Neuronal stem cell (in vitro differentiated cells): ENCODE data around the gene ZFR.

ENCODE experiments used
- DNase-seq: peaks from one replicate; pipeline ENCODE4 v3.0.0-alpha.2; 2013; ENCODE audit warnings: low spot score
- H2AFZ ChIP-seq: one replicate; pipeline ENCODE4 v1.6.1; 2013; ENCODE audit warnings: mild to moderate bottlenecking, low read length, inconsistent platforms
- H2AK5ac ChIP-seq: 2 replicates; pipeline ENCODE4 v1.6.1; 2013; ENCODE audit warnings: low read depth, mild to moderate bottlenecking, inconsistent platforms, low read length, moderate library complexity, mixed read lengths
- H2BK120ac ChIP-seq: 2 replicates; pipeline ENCODE4 v1.6.1; 2013; ENCODE audit warnings: low read depth, mild to moderate bottlenecking, inconsistent platforms, low read length, moderate library complexity, mixed read lengths
- H2BK12ac ChIP-seq: one replicate; pipeline ENCODE4 v1.6.1; 2013; ENCODE audit warnings: low read length, inconsistent platforms
- H2BK15ac ChIP-seq: 2 replicates; pipeline ENCODE4 v1.6.1; 2013; ENCODE audit warnings: mild to moderate bottlenecking, low read length, inconsistent platforms, mixed read lengths
- H2BK5ac ChIP-seq: one replicate; pipeline ENCODE4 v1.6.1; 2013; ENCODE audit warnings: inconsistent platforms, mild to moderate bottlenecking, low read length, moderate library complexity
- H3K14ac ChIP-seq: one replicate; pipeline ENCODE4 v1.6.1; 2013; ENCODE audit warnings: low read length, inconsistent platforms
- H3K18ac ChIP-seq: 2 replicates; pipeline ENCODE4 v1.6.1; 2013; ENCODE audit warnings: low read length, inconsistent platforms
- H3K23ac ChIP-seq: 2 replicates; pipeline ENCODE4 v1.6.1; 2013; ENCODE audit warnings: low read depth, mild to moderate bottlenecking, mixed read lengths, low read length, inconsistent platforms; ENCODE audit not compliant: poor library complexity
- H3K27ac ChIP-seq: replicated peaks from 3 replicates; pipeline ENCODE4 v1.5.1; 2013; ENCODE audit warnings: low read length, inconsistent platforms
- H3K27me3 ChIP-seq, 3 experiments: 2 replicates each; pipeline ENCODE4 v1.6.1; 2013; ENCODE audit warnings: low read length in 3 of 3, mild to moderate bottlenecking in 2 of 3, inconsistent platforms in 1 of 3, low read depth in 1 of 3, mixed read lengths in 1 of 3, moderate library complexity in 1 of 3; ENCODE audit not compliant: control insufficient read depth in 3 of 3, insufficient read depth in 3 of 3
- H3K36me3 ChIP-seq, 2 donors: replicated peaks in 1 of 2; 2 replicates each; pipeline ENCODE4 v1.6.1; 2013; ENCODE audit warnings: low read length in 2 of 2; ENCODE audit not compliant: control insufficient read depth in 2 of 2, insufficient read depth in 2 of 2
- H3K4ac ChIP-seq: 2 replicates; pipeline ENCODE4 v1.6.1; 2013; ENCODE audit warnings: inconsistent platforms, mild to moderate bottlenecking, low read length, moderate library complexity
- H3K4me1 ChIP-seq, 2 donors: 1 replicate in 1 of 2; 2 replicates in 1 of 2; pipeline ENCODE4 v1.6.1; 2013; ENCODE audit warnings: low read length in 2 of 2, low read depth in 1 of 2; ENCODE audit not compliant: control insufficient read depth in 2 of 2, insufficient read depth in 1 of 2
- H3K4me2 ChIP-seq: one replicate; pipeline ENCODE4 v1.6.1; 2013; ENCODE audit warnings: mild to moderate bottlenecking, low read length, inconsistent platforms; ENCODE audit not compliant: insufficient read depth, poor library complexity, severe bottlenecking
- H3K4me3 ChIP-seq, 2 donors: 2 replicates each; pipeline ENCODE4 v1.5.1; 2013; ENCODE audit warnings: low read length in 2 of 2, mild to moderate bottlenecking in 2 of 2, inconsistent platforms in 1 of 2, moderate library complexity in 1 of 2
- H3K79me1 ChIP-seq: one replicate; pipeline ENCODE4 v1.6.1; 2013; ENCODE audit warnings: low read depth, mild to moderate bottlenecking, inconsistent platforms, low read length, moderate library complexity
- H3K9ac ChIP-seq: one replicate; pipeline ENCODE4 v1.6.1; 2013; ENCODE audit warnings: mild to moderate bottlenecking, low read depth, low read length, inconsistent platforms; ENCODE audit not compliant: poor library complexity
- H3K9me3 ChIP-seq, 2 donors: replicated peaks in 1 of 2; 2 replicates each; pipeline versions ENCODE3 to v1.6.1; 2013; ENCODE audit warnings: low read length in 2 of 2, mild to moderate bottlenecking in 2 of 2, inconsistent platforms in 1 of 2, low read depth in 1 of 2, mixed read lengths in 1 of 2, moderate library complexity in 1 of 2; ENCODE audit not compliant: control insufficient read depth in 2 of 2, insufficient read depth in 1 of 2
- H4K8ac ChIP-seq: one replicate; pipeline ENCODE4 v1.6.1; 2013; ENCODE audit warnings: low read depth, mild to moderate bottlenecking, inconsistent platforms, low read length, moderate library complexity
- H4K91ac ChIP-seq: one replicate; pipeline ENCODE4 v1.6.1; 2013; ENCODE audit warnings: low read length, low read depth, mild to moderate bottlenecking, inconsistent platforms; ENCODE audit not compliant: poor library complexity
- WGBS, 2 donors: extraction: QIAGEN DNeasy Blood & Tissue Kit; methylation state at CpG; one replicate each; pipeline ENCODE4 v1.1.7; 2013; ENCODE audit warnings: missing lambda C conversion rate in 2 of 2, mixed read lengths in 1 of 2; ENCODE audit not compliant: insufficient read length in 2 of 2, insufficient replicate concordance in 1 of 2; ENCODE audit errors: extremely low coverage in 2 of 2; 5-methylcytosine and 5-hydroxymethylcytosine counted together

The ZFR gene

GRCh38 chr5:32365623-32366022 lies 78.9 kb downstream of the ZFR start:
- H3K9ac ChIP-seq: no peak overlapping the region
- H3K27ac ChIP-seq: no peak overlapping the region
- no peak overlapping the region for H3K14ac ChIP-seq
- H3K79me1 ChIP-seq: peaks cover 2% of the 10 kb centered on the region
- H3K4ac ChIP-seq: no peak overlapping the region
- peaks cover 8 to 96% of the 10 kb centered on the region in 2 donors for H3K36me3 ChIP-seq
- no peak overlapping the region for H3K18ac ChIP-seq
- H2BK5ac ChIP-seq: no peak overlapping the region
- H3K4me3 ChIP-seq: no peak overlapping the region
- no peak overlapping the region for H2AK5ac ChIP-seq
- WGBS, 2 donors: no CpG with 5 or more reads among the region's 5 CpGs
- no peak overlapping the region for H2BK15ac ChIP-seq
- no peak for DNase-seq
- H3K27me3 ChIP-seq: no peaks in the 10 kb centered on the region
- H2BK12ac ChIP-seq: no peak overlapping the region
- no peak overlapping the region for H3K4me2 ChIP-seq
- H3K4me1 ChIP-seq: no peaks in the 10 kb centered on the region
- H3K9me3 ChIP-seq: no peaks in the 10 kb centered on the region
- no peak overlapping the region for H2BK120ac ChIP-seq
- H2AFZ ChIP-seq: no peak overlapping the region
- no peak overlapping the region for H4K91ac ChIP-seq
- H3K23ac ChIP-seq: no peak overlapping the region
- H4K8ac ChIP-seq: no peak overlapping the region

- no peak overlapping the region for H3K4ac ChIP-seq
- no peak for DNase-seq
- H4K91ac ChIP-seq: no peak overlapping the region
- no peak overlapping the region for H3K4me2 ChIP-seq
- no peak overlapping the region for H3K23ac ChIP-seq
- H3K27ac ChIP-seq: no peak overlapping the region
- H3K27me3 ChIP-seq: no peaks in the 10 kb centered on the region
- no peaks in the 10 kb centered on the region for H3K79me1 ChIP-seq
- H3K14ac ChIP-seq: no peak overlapping the region
- no peak overlapping the region for H2BK120ac ChIP-seq
- peaks cover 14 to 94% of the 10 kb centered on the region in 2 donors for H3K36me3 ChIP-seq
- H2BK12ac ChIP-seq: no peak overlapping the region
- no peak overlapping the region for H2BK15ac ChIP-seq
- no peak overlapping the region for H2BK5ac ChIP-seq
- no peak overlapping the region for H4K8ac ChIP-seq
- no peak overlapping the region for H2AK5ac ChIP-seq
- H3K4me1 ChIP-seq: no peaks in the 10 kb centered on the region
- peaks cover 0 to 2% of the 10 kb centered on the region in 2 donors for H3K9me3 ChIP-seq
- H2AFZ ChIP-seq: no peak overlapping the region
- H3K9ac ChIP-seq: no peak overlapping the region
- H3K18ac ChIP-seq: no peak overlapping the region
- H3K4me3 ChIP-seq: no peak overlapping the region
Observed at GRCh38 chr5:32363030-32363429, 81.5 kb downstream of the ZFR start.

- H3K27ac ChIP-seq: no peak overlapping the region
- no peak overlapping the region for H3K9ac ChIP-seq
- no peak overlapping the region for H2AK5ac ChIP-seq
- H3K27me3 ChIP-seq: no peaks in the 10 kb centered on the region
- no peak overlapping the region for H3K18ac ChIP-seq
- H3K4me1 ChIP-seq: no peaks in the 10 kb centered on the region
- no peak overlapping the region for H3K4ac ChIP-seq
- no peak for DNase-seq
- no peak overlapping the region for H2BK120ac ChIP-seq
- H3K9me3 ChIP-seq: peaks cover 2 to 3% of the 10 kb centered on the region in 2 donors
- H3K4me2 ChIP-seq: no peak overlapping the region
- no peak overlapping the region for H3K14ac ChIP-seq
- no peak overlapping the region for H2BK12ac ChIP-seq
- no peak overlapping the region for H2BK15ac ChIP-seq
- H3K79me1 ChIP-seq: no peaks in the 10 kb centered on the region
- H3K36me3 ChIP-seq: peaks cover 14 to 94% of the 10 kb centered on the region in 2 donors
- no peak overlapping the region for H3K4me3 ChIP-seq
- H3K23ac ChIP-seq: no peak overlapping the region
- H2AFZ ChIP-seq: no peak overlapping the region
- no peak overlapping the region for H4K8ac ChIP-seq
- no peak overlapping the region for H2BK5ac ChIP-seq
- WGBS, 2 donors: no CpG with 5 or more reads among the region's 4 CpGs
- no peak overlapping the region for H4K91ac ChIP-seq
Observed at GRCh38 chr5:32362527-32362926, 82.0 kb downstream of the ZFR start.

- Histone ChIP-seq H4K91ac (no peak overlapping the region), H2AK5ac (no peak overlapping the region), H4K8ac (no peak overlapping the region), H2BK120ac (no peak overlapping the region), H3K14ac (no peak overlapping the region), H3K18ac (no peak overlapping the region), H3K23ac (no peak overlapping the region), H3K9me3 (peaks cover 2 to 3% of the 10 kb centered on the region in 2 donors), H2BK5ac (no peak overlapping the region), H3K79me1 (no peaks in the 10 kb centered on the region), H2BK15ac (no peak overlapping the region), H3K27ac (no peak overlapping the region), H3K36me3 (peaks cover 16 to 95% of the 10 kb centered on the region in 2 donors), H3K27me3 (no peaks in the 10 kb centered on the region), H3K4me3 (no peak overlapping the region), H3K9ac (no peak overlapping the region), H2AFZ (no peak overlapping the region), H2BK12ac (no peak overlapping the region), H3K4me2 (no peak overlapping the region), H3K4me1 (no peaks in the 10 kb centered on the region), H3K4ac (no peak overlapping the region)
- WGBS, 2 donors: no CpG with 5 or more reads among the region's 4 CpGs
- DNase-seq: no peak
Observed at GRCh38 chr5:32360906-32361305, 83.6 kb downstream of the ZFR start.
